Embryonic facial prominence (tissue), 1 donor: Measurements from ENCODE around the gene SFXN5.

Experiments used
- DNase-seq: peaks from one replicate; pipeline ENCODE4 v3.0.0-alpha.2; 2016; ENCODE audit errors: extremely low spot score

Gene SFXN5

DNA sequence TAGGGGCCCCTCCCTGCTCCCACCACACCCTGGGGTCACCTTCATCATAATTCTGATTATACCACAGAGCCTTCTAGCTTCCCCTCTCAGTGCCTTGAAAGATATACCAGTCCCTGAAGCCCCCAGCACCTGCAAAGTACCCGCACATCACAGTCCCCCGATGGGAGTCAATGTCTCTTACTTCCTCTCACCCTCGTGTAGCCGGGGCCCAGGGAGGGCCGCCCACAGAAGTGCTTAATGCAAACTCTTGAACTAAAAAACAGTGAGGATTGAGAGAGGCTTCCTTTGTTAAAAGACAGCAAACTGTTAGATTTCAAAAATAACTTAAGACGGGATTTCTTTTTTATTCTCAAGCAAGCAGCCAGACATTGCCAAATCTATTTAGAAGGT is 76.5 kb downstream of the SFXN5 start:
- no peak for DNase-seq

GRCh38 chr2:72994282-72994990 is 77.1 kb downstream of the SFXN5 start:
- no peak for DNase-seq

GRCh38 chr2:72993933-72994280 is 77.6 kb downstream of the SFXN5 start:
- no peak for DNase-seq

DNA sequence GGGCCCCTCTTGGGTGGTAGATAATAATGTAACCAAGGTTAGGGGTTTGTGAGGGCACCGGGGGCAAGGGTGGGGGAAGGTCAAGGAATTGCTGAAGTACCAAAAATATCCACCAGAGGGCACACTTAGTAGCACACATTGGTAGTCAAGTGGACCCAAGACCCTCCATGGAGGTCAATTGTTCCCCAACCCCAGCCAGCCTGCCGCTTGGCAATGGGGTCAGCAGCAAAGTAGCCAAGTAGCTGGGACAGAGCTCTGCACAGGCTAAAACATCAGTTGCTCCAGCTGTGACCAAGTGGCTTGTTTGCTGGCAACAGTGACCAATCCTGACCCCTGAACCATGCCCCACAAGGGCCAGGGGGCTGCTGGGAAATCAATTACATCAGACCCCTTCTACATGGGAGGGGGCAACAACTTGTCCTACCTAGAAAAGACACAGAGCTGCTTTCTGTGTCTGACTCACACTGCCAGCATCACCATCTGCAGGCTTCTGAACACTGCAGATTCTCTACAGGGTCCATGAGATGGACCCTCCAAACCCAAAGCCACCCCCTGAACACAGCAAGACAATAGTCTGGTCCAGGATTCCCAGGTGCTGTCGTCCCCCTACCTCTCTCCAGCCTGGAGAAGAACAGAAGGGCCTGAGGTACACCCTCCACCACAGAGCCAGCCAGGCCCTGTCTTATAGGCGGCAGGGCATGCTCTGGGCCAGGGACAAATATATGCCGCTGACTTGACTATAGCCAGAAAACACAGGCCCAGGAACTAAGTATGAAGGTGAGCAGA is 78.2 kb downstream of the SFXN5 start:
- no peak for DNase-seq

GRCh38 chr2:72992734-72993102 is 78.8 kb downstream of the SFXN5 start:
- no peak for DNase-seq

DNA sequence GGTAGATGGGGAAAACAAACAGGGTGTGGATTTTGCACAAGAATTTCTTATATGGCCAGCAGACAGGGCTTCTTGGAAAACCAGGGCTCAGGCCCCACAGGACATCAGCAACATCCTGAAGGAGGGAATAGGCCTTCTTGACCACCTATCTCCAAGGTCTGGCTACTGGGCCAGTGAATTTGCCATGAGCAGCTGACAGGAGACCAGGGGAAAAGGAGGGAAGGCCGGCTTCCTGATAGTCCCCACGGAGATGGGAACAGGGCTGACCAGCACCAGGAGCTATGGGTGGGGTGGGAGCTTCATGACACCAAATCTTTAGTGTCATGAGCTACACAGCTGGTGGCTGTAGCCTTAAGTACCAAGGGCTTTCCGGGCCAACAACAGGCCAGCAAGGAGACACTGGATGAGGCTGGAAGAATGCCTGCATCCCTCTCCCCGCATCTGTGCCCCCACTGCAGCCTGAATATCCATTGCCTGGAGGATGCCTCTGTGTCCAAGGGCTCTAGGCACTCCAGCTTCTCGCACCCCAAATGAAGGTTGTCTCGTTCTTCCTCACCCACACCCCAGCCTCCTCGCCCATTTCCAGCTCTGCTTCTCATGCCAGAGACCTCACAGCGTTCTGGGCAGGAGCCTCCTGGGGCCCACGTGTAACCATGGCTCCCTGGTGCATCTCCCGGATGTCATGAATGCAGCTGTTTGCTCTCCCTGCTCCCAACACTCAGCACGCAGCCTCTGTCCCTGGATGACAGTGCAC is 79.4 kb downstream of the SFXN5 start:
- DNase-seq: no peak

GRCh38 chr2:72991439-72991725 is 80.1 kb downstream of the SFXN5 start:
- DNase-seq: no peak

DNA sequence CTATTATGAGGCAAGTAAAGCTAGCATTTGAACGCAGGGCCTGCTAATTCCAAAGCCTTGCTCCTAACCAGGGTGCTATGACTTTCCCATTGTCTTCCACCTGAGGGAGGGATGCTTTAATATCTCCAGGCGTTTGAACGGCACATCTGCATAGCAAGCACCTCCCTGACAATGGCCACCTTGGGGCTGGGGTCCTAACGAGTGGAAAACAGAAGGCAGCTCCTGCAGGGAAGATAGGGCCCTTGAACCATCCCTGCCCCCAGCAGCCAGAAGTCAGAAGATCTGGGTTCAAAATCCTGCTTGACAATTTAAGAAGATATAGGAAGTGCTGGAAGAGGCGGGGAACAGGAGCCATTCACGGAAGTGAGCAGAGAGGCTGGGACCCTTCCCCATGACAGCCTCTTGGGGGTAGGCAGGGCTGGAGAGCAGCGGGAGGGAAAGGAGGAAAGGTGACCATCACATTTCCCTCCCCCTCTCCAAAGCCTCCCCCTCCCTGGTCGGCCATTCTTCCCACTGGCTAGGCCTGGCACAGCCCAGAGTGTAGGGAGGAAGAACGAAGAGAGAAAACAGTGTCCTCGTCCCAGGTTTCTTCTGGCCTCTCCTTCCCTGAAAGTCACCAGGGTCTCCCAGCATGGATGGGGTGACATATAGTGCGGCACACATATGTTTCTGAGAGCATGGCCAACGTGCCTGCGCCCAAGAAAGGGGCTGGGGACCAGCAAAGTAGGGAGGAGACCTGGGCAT is 80.6 kb downstream of the SFXN5 start:
- no peak for DNase-seq

DNA sequence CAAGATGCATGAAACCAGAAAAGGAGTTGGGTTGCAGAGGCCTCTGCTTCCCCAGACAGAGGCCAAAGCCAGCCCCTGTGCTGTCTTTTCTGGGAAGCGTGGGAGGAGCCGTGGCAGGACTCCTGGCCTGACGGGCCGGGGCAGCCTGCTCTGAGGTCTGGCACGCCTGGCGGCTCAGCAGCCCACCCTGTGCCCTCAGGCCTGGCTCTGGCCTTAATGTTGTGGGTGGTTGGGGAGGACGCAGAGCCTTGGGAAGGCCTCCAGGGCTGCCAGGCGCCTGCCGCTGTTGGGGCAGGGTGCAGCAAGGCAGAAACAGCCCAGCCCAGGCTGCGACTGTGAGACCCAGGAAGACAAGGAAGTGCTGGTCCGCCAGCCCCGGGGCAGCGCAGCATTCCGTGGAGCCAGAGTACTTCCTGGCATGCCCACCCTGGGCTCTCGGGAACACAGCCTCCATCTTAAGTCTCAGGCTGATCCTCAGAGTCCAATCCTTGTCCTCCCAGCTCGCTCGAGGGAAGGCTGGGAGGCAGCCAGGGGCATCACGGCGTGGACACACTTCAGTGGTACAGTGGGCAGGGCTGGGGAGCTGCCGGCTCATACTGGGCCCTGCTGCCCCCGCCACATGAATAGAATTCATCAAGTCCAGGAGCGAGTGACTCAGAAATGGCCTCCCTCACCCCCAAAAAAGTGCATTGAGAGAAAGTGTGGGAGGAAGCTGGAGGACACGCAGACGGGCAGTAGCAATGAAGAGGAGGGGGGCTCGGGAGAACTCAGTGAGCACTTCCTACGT is 81.5 kb downstream of the SFXN5 start:
- DNase-seq: no peak

GRCh38 chr2:72988726-72989273 is 82.7 kb downstream of the SFXN5 start:
- no peak for DNase-seq

DNA sequence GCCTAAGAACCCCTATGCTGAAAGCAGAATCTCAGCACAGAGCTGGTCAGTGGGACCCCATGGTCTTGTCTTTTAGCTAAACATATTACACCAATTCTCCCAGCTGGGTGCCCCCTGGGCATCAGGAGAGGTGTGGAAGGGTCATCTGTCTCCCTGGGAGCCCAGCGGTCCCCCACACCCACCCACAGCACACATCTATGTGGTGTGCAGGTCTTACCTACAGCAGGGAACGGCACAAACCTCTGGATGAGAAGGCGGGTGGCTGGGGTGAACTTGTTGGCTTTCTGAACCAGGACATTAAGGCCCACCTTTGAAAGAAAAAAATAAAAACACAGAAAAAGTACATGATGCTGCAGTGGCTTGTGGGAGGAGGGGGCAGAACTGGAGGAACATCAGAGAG is 83.5 kb downstream of the SFXN5 start:
- DNase-seq: no peak

DNA sequence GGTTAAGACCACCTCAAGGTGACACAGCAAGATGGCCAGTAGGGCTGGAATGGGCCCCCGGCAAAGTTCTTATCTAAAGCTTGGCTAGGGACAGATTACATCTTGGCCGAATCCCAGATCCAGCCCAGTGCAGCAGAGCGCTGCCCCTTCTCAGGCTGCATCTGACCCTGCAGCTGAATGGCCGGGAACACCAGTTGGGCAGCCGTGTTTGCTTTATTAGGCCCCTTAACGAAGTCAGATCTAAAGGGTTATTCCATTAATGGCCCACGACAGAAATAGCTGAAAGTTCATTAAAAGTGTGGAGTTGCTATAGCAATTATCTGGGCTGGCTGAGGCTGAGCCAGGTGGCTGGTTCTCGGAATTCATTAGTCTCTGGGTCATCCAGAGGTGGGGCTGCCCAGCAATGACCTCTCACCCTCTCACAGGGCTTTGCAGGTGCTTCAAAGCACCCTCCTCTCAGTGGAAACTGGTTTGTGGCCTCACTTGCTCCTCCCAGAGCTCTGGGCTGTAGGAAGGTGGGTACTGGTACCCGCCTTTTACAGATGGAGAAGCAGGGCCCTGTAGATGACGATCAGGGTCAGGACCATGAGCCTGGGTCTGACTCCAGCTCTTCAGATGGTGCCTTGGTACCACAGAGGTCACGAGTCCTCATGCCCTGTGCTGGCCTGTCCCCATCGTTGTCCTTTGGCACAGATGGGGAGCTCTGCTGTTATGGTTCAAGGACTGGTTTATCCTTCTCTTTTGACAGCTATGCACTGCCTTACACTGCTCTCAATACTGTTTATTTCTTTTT is 85.4 kb downstream of the SFXN5 start:
- no peak for DNase-seq

DNA sequence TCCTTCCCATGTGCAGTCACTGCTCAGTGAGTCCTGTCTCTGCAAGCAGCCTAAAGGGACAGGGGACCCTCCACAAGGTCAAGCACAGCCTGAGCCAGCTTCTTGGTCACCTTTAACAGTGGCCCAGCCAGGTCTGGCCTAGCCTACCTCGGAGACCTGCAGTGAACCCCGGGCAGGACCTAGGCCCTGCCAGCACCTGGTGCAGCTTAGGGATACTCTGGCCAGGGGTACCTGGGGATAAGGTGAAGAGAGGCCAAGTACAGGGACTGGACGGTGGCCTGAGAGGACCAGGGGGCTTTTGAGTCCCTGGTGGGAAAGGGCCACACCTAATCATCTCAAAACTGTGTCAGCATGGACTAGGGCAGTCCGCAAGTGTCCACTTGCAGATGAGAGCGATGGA is 86.4 kb downstream of the SFXN5 start:
- DNase-seq: no peak

- DNase-seq: no peak
These were observed 87.3 kb downstream of the SFXN5 start for GRCh38 chr2:72984172-72984671.

DNA sequence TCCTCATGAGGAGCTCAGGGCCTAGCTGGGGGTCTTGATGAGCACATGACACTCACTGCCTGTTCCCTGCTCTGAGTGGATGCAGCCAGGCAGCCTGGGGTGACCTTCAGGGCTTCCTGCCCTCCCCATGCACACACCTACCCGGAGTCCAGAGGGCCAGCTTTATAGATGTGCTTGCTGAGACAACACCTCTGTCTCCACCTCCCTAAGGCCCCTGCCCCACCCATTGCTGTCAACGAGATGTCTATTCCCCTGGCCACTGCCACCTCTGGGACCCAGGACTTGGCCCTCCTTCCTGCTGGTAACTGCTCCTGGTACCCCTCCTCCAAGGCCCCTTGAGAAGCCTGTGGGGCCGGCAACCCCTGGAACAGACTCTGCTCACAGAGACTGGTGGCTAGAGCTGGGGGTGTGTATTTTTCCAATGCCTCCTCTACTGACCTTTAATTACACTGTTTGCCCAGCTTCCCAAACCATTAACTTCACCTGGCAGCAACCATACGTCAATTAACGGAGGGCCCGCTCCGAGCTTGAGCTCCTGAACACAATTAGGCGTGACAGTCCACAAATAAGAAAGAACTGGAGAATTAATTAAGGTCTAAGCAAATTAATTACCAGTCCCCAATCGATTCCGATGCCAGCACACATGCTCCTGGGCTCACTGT is 87.9 kb downstream of the SFXN5 start:
- no peak for DNase-seq

- DNase-seq: no peak
These were observed 88.6 kb downstream of the SFXN5 start for GRCh38 chr2:72982781-72983499.

DNA sequence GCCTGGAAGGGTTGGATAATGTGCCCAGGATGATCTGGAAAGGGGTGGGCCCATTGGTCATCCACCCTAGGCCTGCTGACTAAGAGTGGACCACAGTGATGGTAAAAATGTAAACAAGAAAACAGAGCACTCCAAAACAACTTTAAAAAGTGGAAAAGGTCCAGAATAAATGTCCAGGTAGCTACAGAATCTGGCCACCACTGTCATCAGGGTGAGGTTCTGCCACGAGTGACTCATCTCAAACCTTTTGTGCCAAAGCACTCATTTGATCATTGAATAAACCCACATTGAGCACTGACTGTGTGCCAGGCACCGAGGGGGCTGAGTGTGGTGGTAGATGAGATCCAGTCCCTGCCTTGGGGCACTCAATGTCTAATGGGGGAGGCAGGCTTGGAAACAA is 89.3 kb downstream of the SFXN5 start:
- DNase-seq: no peak

- DNase-seq: no peak
These were observed 90.0 kb downstream of the SFXN5 start for GRCh38 chr2:72981536-72981935.
